Activated T-cell treated with anti-CD3 and anti-CD28 coated beads for 24 hours (primary cell): ENCODE results near the gene RENBP.

Experiments used
- DNase-seq: peaks from one replicate; pipeline ENCODE4 v3.0.0-alpha.2; 2020; ENCODE audit warnings: low read depth

Gene RENBP

DNA sequence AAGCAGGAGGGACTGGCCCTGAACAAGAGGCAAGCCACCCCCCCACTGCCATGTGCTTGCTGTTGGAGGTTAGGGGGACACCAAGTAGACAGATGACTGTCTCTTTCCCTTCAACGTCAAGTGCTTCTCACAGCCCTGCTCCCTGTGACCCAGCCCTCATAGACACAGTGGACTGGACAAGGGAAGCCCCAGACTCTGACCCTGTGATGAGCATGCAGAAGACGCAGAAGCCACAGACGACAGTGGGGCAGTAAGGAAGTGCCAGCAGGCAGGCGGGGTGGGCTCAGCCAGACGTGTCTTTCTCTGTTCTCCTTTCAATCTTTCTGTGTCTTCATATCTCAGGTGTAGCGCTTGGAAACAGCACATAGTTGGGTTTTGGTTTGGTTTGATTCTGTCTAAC is 56.1 kb downstream of the RENBP start:
- DNase-seq: no peak

DNA sequence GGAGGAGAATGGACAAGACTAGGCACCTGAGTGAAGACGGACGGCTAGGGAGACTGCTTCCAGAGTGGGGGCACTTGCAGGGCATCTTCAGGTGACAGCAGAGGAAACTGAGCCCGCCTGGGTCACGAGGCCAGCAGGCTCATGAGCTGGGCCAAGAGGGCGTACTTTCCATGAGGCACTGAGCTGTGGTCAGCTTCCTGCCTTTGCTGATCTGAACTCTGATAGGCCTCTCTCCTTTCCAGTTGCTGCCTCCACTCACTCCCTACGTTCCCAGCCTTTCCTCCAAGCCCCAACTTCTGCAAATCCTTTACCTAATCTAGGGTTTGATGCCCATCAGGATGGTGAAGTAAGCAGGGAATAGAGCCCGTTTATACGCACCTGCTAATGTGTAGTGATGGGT is 57.1 kb downstream of the RENBP start:
- DNase-seq: no peak

DNA sequence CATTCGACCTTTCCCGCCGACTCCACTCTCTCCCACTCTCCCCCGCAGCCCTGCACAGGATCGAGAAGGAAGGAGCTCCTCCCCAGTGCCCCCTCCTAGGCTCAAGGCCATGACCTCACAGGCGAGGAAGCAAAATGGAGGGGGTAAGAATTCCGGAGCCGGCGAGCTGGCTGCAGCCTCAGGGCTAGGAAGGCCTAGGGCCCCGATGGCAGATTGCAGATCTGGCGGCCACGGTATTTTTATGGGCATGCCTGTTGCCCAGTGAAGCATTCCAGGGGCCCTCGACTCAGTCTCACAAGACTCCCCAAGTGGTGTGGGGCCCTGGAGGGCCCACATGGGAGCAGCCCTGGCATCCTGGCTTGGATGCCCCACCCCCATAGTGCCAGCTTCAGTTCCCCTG is 57.5 kb downstream of the RENBP start:
- no peak for DNase-seq

DNA sequence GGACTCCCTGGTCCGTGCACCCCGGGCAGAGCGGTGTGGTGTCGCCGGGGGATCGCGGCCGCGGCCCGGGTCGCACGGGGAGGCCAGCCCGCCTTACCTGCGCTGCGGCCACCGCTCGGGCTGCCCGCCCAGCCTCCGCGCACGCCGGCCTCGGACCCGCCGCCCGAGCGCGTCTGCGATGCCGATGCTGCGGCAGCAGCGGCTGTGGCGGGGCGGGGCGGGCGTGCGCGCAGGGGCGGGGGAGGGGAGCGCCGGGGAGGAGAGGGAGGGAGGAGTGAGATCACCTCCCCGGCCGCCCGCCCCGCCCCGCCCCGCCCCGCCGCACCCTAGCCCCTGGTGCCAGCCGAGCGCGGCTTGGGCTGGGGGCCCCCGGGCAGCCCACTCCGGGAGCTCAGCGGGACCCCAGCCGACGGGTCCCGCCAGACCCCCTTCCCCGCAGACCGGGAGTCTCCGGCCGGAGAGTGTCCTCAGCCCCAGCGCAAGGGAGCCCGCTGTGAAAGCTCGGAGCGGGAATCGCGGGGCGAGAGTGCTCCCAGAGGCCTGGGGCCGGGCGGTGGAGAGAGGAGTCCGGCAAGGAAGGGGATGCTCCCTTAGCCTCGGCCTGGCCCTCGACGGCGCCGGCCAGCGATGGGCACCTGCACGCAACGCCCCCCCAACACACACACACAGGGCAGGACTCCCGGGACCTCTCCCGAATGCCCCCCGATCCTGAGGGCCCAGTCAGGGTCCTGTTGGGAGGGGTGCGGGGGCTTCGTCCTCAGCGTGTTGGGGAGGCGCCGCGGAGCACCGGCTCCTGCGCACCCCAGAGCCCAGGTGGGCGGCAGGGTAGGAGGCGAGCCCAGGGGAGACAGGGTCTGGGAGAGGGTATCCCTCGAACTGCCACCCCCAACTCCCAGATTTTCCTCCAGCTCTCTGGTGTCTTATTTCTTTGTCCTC is 58.2 kb downstream of the RENBP start, which contains the start of gene L1CAM:
L1CAM (minus strand) TSS at position 206 of the 936 bp plus-strand sequence. CDS start 10,337 bp downstream, outside the sequence.
- DNase-seq: no peak
